HFF-Myc (cell line): ENCODE data around the gene RFX2.

Source experiments
- DNase-seq: peaks from one replicate; pipeline ENCODE4 v3.0.0-alpha.2; 2011; ENCODE audit warnings: low read depth; ENCODE audit errors: extremely low read depth
- H3K4me3 ChIP-seq: replicated peaks from 2 replicates; pipeline ENCODE4 v1.5.1; 2011; ENCODE audit warnings: low read depth, mild to moderate bottlenecking, control low read depth, low read length
- CTCF ChIP-seq: IDR thresholded peaks from 2 replicates; pipeline ENCODE4 v1.5.1; 2012; ENCODE audit warnings: mild to moderate bottlenecking, low read depth, low read length, control low read depth; ENCODE audit errors: missing control alignments

Gene RFX2

GRCh38 chr19:6132482-6132881 lies 22.2 kb upstream of the RFX2 start:
- H3K4me3 ChIP-seq = no peak overlapping the region
- DNase-seq = no peak
- TF ChIP-seq CTCF = no peak

GRCh38 chr19:6127716-6128335 lies 17.5 kb upstream of the RFX2 start:
- no peak overlapping the region for H3K4me3 ChIP-seq
- no peak for DNase-seq
- no peak for TF ChIP-seq CTCF

GRCh38 chr19:6126335-6126974 lies 16.2 kb upstream of the RFX2 start:
- H3K4me3 ChIP-seq = no peak overlapping the region
- DNase-seq = no peak
- TF ChIP-seq CTCF = peak; percentile 44

DNA sequence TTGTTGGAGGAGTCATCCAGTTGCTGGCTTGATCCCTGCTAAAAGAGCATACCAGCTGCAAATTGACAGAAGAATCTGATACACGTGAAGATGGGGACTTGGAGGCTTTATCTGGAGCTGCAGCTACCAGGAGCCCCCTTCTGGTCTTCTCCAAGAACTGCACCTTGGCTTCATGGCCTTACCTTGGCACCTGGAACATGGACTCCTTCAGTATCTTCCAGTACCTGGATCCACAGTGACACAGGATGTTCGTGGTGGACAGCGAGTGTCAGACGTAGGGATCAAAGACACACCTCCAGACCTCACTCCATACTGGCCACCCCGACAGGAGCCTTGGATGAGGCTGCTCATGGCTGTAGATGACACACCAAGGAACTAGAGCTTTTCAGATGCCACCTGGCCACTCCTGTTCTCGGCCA lies 15.3 kb upstream of the RFX2 start:
- peak; percentile 66 for DNase-seq
- H3K4me3 ChIP-seq = no peak overlapping the region

DNA sequence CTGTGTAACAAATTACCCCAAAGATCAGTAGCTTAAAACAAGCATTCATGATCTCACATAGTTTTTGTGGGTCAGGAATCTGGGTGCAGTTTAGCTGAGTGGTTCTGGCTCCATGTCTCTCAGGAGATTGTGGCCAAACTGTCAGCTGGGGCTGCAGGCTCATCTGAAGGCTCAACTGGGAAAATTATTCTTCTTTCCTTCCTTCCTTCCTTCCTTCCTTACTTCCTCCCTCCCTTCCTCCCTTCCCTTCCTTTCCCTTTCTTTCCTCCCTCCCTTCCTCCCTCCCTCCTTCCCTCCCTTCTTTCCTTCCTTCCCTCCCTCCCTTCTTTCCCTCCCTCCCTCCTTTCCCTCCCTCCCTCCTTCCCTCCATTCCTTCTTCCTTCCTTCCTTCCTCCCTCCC lies 8.7 kb upstream of the RFX2 start:
- TF ChIP-seq CTCF = no peak
- no peak overlapping the region for H3K4me3 ChIP-seq
- no peak for DNase-seq

More for the DNA sequence above, 15.3 kb upstream of the RFX2 start:
- TF ChIP-seq CTCF = peak; percentile 96

DNA sequence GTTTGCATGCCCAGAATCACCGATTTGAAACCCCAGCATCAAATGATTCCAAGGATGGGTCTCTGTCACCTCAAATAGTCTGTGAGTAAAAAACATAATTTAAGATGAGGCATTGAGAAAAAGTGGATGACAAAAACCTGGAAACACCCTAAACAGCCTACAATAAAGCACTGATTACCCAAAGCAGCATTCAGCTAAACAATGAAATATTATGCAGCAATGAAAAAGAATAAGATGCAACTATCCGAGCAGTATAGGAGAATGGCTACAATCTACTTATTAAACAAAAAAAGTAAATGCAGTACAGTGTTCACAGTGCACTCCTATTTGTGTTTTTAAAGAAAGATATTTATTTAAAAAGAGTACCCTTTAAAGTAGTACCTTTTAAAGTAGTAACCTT lies 7.7 kb upstream of the RFX2 start:
- DNase-seq = no peak
- no peak for TF ChIP-seq CTCF
- H3K4me3 ChIP-seq = no peak overlapping the region
